ENCODE results near the gene ANTXRL.
"Not testable (repeated sequence)": the region's sequence is repeated elsewhere in the genome, so short reads cannot be mapped to it uniquely, and the experiment has no call there.

ANTXRL gene

GRCh38 chr10:46286991-46287693 lies at the start of gene ANTXRL:
TSS of gene ANTXRL (plus strand) at chr10:46286997. CDS start at chr10:46287263, 266 bp downstream.
- DNase-seq (ENCODE audit: low read depth in 2 of 2), result no peak

- DNase-seq (ENCODE audit: low read depth in 2 of 2), result no peak
Measured at GRCh38 chr10:46237815-46238510, 48.8 kb upstream of the ANTXRL start.

- DNase-seq (ENCODE audit: low read depth in 2 of 2), result no peak
Measured at GRCh38 chr10:46239247-46239646, 47.5 kb upstream of the ANTXRL start.

- no peak for DNase-seq (ENCODE audit: low read depth in 2 of 2)
Measured at GRCh38 chr10:46239993-46240683, 46.7 kb upstream of the ANTXRL start.

- DNase-seq (ENCODE audit: low read depth in 2 of 2), result no peak
Measured at GRCh38 chr10:46240684-46241565, 45.9 kb upstream of the ANTXRL start.

- DNase-seq (ENCODE audit: low read depth in 2 of 2), result no peak
Measured at GRCh38 chr10:46245381-46245900, 41.4 kb upstream of the ANTXRL start.

- DNase-seq (ENCODE audit: low read depth in 2 of 2), result not testable (repeated sequence)
Measured at GRCh38 chr10:46246400-46247180, 40.2 kb upstream of the ANTXRL start.

GRCh38 chr10:46247181-46247475 lies 39.7 kb upstream of the ANTXRL start:
- no peak for DNase-seq (ENCODE audit: low read depth in 2 of 2)

GRCh38 chr10:46247808-46248569 lies 38.8 kb upstream of the ANTXRL start:
- no peak for DNase-seq (ENCODE audit: low read depth in 2 of 2)

GRCh38 chr10:46248651-46249146 lies 38.1 kb upstream of the ANTXRL start:
- DNase-seq (ENCODE audit: low read depth in 2 of 2), result no peak

GRCh38 chr10:46249617-46250344 lies 37.0 kb upstream of the ANTXRL start:
- not testable (repeated sequence) for DNase-seq (ENCODE audit: low read depth in 2 of 2)

GRCh38 chr10:46250481-46250880 lies 36.3 kb upstream of the ANTXRL start:
- no peak for DNase-seq (ENCODE audit: low read depth in 2 of 2)

GRCh38 chr10:46250898-46251856 lies 35.6 kb upstream of the ANTXRL start:
- DNase-seq (ENCODE audit: low read depth in 2 of 2), result no peak

- DNase-seq (ENCODE audit: low read depth in 2 of 2), result no peak
Measured at GRCh38 chr10:46251857-46252847, 34.6 kb upstream of the ANTXRL start.

- DNase-seq (ENCODE audit: low read depth in 2 of 2), result no peak
Measured at GRCh38 chr10:46253076-46254006, 33.5 kb upstream of the ANTXRL start.

- DNase-seq (ENCODE audit: low read depth in 2 of 2), result no peak
Measured at GRCh38 chr10:46254007-46254383, 32.8 kb upstream of the ANTXRL start.

Data from activated CD4-positive, alpha-beta T cell treated with anti-CD3 and anti-CD28 coated beads for 24 hours (primary cell).